ENCODE measurements around the gene LHPP.

The LHPP gene

DNA sequence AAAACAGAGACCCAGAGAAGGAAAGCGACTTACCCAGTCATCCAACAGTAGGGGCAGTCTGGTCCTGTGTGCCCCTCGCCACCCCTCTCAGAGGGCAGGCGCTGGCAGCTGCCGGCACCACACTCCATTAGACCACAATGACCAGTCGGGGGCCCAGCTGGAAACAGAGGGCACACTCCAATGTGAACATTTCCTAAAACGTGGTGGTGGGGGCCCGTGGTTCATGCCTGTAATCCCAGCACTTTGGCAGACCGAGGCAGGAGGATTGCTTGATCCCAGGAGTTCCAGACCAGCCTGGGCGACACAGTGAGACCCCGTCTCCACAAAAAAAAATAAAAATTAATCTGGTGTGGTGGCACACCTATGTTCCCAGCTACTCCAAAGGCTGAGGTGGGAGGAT lies 42.0 kb upstream of the LHPP start:
- Histone ChIP-seq H3K4me3 (ENCODE audit: control insufficient read depth in 1 of 7, extremely low read depth in 1 of 7, insufficient read depth in 4 of 7, low read depth in 2 of 7, low read length in 6 of 7) (peak overlapping the region in 1 of 7 experiments; percentile 74), H3K27me3 (replicated peaks in 2 of 5; ENCODE audit: control insufficient read depth in 4 of 5, insufficient read depth in 5 of 5, low read length in 4 of 5) (peaks cover 0 to 28% (median 9%) of the 10 kb centered on the region in 5 experiments), H3K36me3 (ENCODE audit: control insufficient read depth in 4 of 4, insufficient read depth in 4 of 4, low read length in 3 of 4) (no peaks in the 10 kb centered on the region), H3K27ac (ENCODE audit: insufficient read depth in 1 of 2, low read depth in 1 of 2, low read length in 2 of 2, poor library complexity in 1 of 2, severe bottlenecking in 2 of 2) (no peak overlapping the region), H3K9me3 (ENCODE audit: control extremely low read depth in 1 of 5, control insufficient read depth in 4 of 5, insufficient read depth in 2 of 5, low read depth in 1 of 5, low read length in 4 of 5) (no peaks in the 10 kb centered on the region), H3K4me1 (ENCODE audit: control extremely low read depth in 1 of 4, control insufficient read depth in 4 of 4, insufficient read depth in 4 of 4, low read length in 3 of 4) (peaks cover 0 to 16% (median 12%) of the 10 kb centered on the region in 4 experiments)
- DNase-seq, result no peak
- 94% methylated on average over 9 of the region's 10 CpGs for WGBS (ENCODE audit: insufficient coverage)
- CTCF ChIA-PET, result no interaction called here
- POLR2A ChIA-PET, result no interaction called here

DNA sequence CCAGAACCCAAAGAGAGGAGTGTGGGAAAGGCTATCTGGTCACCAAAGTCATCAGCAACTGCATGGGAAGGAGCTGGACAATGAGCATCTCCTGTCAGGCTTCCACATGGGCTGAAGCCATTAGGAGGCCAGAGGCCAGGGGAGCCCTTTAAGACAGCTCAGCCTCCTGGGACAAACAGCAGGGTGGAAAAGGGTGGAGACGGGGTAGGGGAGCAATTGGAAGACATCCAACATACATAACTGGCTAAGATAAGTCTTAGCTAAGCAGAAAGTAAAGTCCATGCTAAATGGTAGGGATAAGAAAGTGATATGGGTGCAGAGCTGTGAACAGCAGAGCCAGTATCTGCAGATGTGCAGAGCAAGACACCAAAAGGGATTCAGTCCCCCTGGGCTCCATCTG lies 41.4 kb upstream of the LHPP start:
- H3K27me3 ChIP-seq (replicated peaks in 2 of 5; ENCODE audit: control insufficient read depth in 4 of 5, insufficient read depth in 5 of 5, low read length in 4 of 5), result peaks cover 0 to 28% (median 9%) of the 10 kb centered on the region in 5 experiments
- no peak overlapping the region for H3K4me3 ChIP-seq (ENCODE audit: control insufficient read depth in 1 of 7, extremely low read depth in 1 of 7, insufficient read depth in 4 of 7, low read depth in 2 of 7, low read length in 6 of 7)
- H3K27ac ChIP-seq (ENCODE audit: insufficient read depth in 1 of 2, low read depth in 1 of 2, low read length in 2 of 2, poor library complexity in 1 of 2, severe bottlenecking in 2 of 2), result no peak overlapping the region
- peaks cover 0 to 16% (median 12%) of the 10 kb centered on the region in 4 experiments for H3K4me1 ChIP-seq (ENCODE audit: control extremely low read depth in 1 of 4, control insufficient read depth in 4 of 4, insufficient read depth in 4 of 4, low read length in 3 of 4)
- H3K36me3 ChIP-seq (ENCODE audit: control insufficient read depth in 4 of 4, insufficient read depth in 4 of 4, low read length in 3 of 4), result no peaks in the 10 kb centered on the region
- peak in 1 of 3 donors; percentile 8 for DNase-seq
- H3K9me3 ChIP-seq (ENCODE audit: control extremely low read depth in 1 of 5, control insufficient read depth in 4 of 5, insufficient read depth in 2 of 5, low read depth in 1 of 5, low read length in 4 of 5), result no peaks in the 10 kb centered on the region
- WGBS (ENCODE audit: insufficient coverage), result no CpG with 5 or more reads among the region's 1 CpG
- POLR2A ChIA-PET, result no interaction called here
- CTCF ChIA-PET, result interaction anchor here (0.9 kb wide), 1 partner anchor 384 kb away, joined by 3 read pairs; no protein-coding TSS in a partner anchor

DNA sequence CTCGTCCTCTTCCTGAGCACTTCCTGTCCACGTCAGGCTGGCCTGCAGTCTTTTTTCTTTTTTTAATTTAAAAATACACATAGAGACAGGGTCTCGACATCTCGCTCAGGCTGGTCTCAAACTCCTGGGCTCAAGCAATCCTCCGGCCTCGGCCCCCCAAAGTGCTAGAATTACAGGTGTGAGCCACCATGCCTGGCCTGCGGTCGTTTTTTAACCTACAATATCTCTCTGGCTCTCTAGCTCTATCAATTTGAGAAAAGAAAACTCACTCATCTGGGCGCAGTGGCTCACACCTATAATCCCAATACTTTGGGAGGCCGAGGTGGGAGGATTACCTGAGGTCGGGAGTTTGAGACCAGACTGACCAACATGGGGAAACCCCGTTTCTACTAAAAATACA lies 38.9 kb upstream of the LHPP start:
- Histone ChIP-seq H3K9me3 (ENCODE audit: control extremely low read depth in 1 of 5, control insufficient read depth in 4 of 5, insufficient read depth in 2 of 5, low read depth in 1 of 5, low read length in 4 of 5) (no peaks in the 10 kb centered on the region), H3K27ac (ENCODE audit: insufficient read depth in 1 of 2, low read depth in 1 of 2, low read length in 2 of 2, poor library complexity in 1 of 2, severe bottlenecking in 2 of 2) (no peak overlapping the region), H3K4me1 (ENCODE audit: control extremely low read depth in 1 of 4, control insufficient read depth in 4 of 4, insufficient read depth in 4 of 4, low read length in 3 of 4) (peaks cover 0 to 12% (median 9%) of the 10 kb centered on the region in 4 experiments), H3K36me3 (ENCODE audit: control insufficient read depth in 4 of 4, insufficient read depth in 4 of 4, low read length in 3 of 4) (no peaks in the 10 kb centered on the region), H3K27me3 (replicated peaks in 2 of 5; ENCODE audit: control insufficient read depth in 4 of 5, insufficient read depth in 5 of 5, low read length in 4 of 5) (peaks cover 0 to 33% (median 9%) of the 10 kb centered on the region in 5 experiments), H3K4me3 (ENCODE audit: control insufficient read depth in 1 of 7, extremely low read depth in 1 of 7, insufficient read depth in 4 of 7, low read depth in 2 of 7, low read length in 6 of 7) (no peak overlapping the region)
- DNase-seq, result no peak
- CTCF ChIA-PET, result no interaction called here
- POLR2A ChIA-PET, result interaction anchor here (0.5 kb wide), 1 partner anchor 399 kb away, joined by 5 read pairs; no protein-coding TSS in a partner anchor
- WGBS (ENCODE audit: insufficient coverage), result 83% methylated on average over 10 of the region's 12 CpGs

DNA sequence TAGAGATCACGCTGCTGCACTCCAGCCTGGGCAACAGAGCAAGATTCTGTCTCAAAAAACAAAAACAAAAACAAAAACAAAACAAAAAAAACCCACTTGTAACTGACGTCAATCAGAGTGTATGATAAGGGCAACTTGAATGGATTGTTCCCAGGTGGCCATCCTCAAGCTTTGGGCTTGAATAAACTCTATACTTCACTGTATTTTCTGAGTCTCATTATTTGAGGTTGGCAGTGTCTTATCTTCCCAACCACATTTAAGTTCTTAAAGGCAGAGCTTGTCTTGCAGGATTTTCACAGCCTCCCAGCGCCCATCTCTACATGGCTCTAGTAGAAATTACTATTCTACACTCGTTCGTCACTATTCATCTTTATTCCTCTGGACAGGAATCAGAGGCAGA lies 37.8 kb upstream of the LHPP start:
- Histone ChIP-seq H3K9me3 (ENCODE audit: control extremely low read depth in 1 of 5, control insufficient read depth in 4 of 5, insufficient read depth in 2 of 5, low read depth in 1 of 5, low read length in 4 of 5) (no peaks in the 10 kb centered on the region), H3K36me3 (ENCODE audit: control insufficient read depth in 4 of 4, insufficient read depth in 4 of 4, low read length in 3 of 4) (no peaks in the 10 kb centered on the region), H3K4me1 (ENCODE audit: control extremely low read depth in 1 of 4, control insufficient read depth in 4 of 4, insufficient read depth in 4 of 4, low read length in 3 of 4) (peaks cover 0 to 8% (median 6%) of the 10 kb centered on the region in 4 experiments), H3K27ac (ENCODE audit: insufficient read depth in 1 of 2, low read depth in 1 of 2, low read length in 2 of 2, poor library complexity in 1 of 2, severe bottlenecking in 2 of 2) (no peak overlapping the region), H3K27me3 (replicated peaks in 2 of 5; ENCODE audit: control insufficient read depth in 4 of 5, insufficient read depth in 5 of 5, low read length in 4 of 5) (peaks cover 0 to 35% (median 9%) of the 10 kb centered on the region in 5 experiments), H3K4me3 (ENCODE audit: control insufficient read depth in 1 of 7, extremely low read depth in 1 of 7, insufficient read depth in 4 of 7, low read depth in 2 of 7, low read length in 6 of 7) (no peak overlapping the region)
- POLR2A ChIA-PET, result interaction anchor here (0.6 kb wide), 1 partner anchor 368 kb away, joined by 4 read pairs; no protein-coding TSS in a partner anchor
- 100% methylated on average over 3 of the region's 5 CpGs for WGBS (ENCODE audit: insufficient coverage)
- CTCF ChIA-PET, result interaction anchor here (1.1 kb wide), 1 partner anchor 10 kb away, joined by 3 read pairs; no protein-coding TSS in a partner anchor
- peak; percentile 19 to 55 (median 40) for DNase-seq

DNA sequence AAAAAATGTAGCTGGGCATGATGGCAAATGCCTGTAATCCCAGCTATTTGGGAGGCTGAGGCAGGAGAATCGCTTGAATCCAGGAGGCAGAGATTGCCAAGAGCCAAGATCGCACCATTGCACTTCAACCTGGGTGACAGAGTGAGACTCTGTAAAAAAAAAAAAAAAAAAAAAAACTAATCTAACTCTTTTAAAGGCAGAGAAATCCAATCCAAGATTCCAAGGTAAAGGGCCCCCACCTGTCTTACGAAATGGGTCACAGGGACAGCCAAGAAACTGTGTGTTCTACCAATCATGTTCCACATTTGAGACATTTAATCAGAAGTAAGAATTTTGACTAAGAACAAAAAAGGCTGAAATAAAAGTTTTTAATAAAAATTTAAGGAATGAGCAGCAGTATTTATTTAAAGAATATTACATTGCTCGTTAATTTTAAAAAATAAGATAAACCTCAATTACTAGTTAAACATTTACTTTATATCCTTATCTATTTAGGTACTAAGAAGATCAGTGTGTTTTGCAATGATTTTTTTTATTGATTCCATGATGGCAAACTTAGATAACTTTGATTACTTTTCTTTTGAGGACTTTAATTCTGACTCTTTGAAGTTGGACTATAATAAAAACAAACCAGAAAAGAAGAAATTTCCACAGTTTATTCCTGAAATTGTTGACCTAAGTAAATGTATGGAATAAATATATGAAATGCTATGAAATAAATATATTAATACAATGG lies 36.2 kb upstream of the LHPP start:
- ChIA-PET CTCF (no interaction called here), POLR2A (no interaction called here)
- Histone ChIP-seq H3K4me1 (ENCODE audit: control extremely low read depth in 1 of 4, control insufficient read depth in 4 of 4, insufficient read depth in 4 of 4, low read length in 3 of 4) (no peaks in the 10 kb centered on the region), H3K9me3 (ENCODE audit: control extremely low read depth in 1 of 5, control insufficient read depth in 4 of 5, insufficient read depth in 2 of 5, low read depth in 1 of 5, low read length in 4 of 5) (no peaks in the 10 kb centered on the region), H3K4me3 (ENCODE audit: control insufficient read depth in 1 of 7, extremely low read depth in 1 of 7, insufficient read depth in 4 of 7, low read depth in 2 of 7, low read length in 6 of 7) (no peak overlapping the region), H3K36me3 (ENCODE audit: control insufficient read depth in 4 of 4, insufficient read depth in 4 of 4, low read length in 3 of 4) (no peaks in the 10 kb centered on the region), H3K27ac (ENCODE audit: insufficient read depth in 1 of 2, low read depth in 1 of 2, low read length in 2 of 2, poor library complexity in 1 of 2, severe bottlenecking in 2 of 2) (no peak overlapping the region), H3K27me3 (replicated peaks in 2 of 5; ENCODE audit: control insufficient read depth in 4 of 5, insufficient read depth in 5 of 5, low read length in 4 of 5) (peaks cover 0 to 27% (median 7%) of the 10 kb centered on the region in 5 experiments)
- DNase-seq, result no peak
- WGBS (ENCODE audit: insufficient coverage), result 100% methylated on average over 2 of the region's 4 CpGs

DNA sequence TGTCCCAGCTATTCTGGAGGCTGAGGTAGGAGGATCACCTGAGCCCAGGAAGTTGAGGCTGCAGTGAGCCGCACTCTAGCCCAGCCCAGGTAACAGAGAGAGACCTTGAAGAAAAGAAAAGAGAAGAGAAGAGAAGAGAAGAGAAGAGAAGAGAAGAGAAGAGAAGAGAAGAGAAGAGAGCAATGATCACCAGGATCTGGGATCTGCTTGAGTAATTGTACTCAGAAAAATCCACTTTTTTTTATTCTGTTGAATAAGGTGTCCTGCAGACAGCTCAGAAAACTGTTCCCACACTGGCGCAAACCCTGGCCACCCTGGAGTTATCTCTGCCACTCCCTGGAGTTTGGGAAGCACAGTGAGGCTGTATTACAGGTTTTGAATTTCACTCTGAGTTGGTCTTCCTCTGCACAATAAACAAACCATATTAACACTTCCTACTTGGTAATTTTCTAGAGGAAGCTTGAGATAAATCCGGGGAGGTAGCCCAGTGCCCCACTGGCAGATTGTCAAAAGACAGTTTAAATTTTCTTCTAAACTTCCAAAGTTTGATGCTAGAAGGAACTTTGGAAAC lies 33.3 kb upstream of the LHPP start:
- CTCF ChIA-PET, result interaction anchor here (0.6 kb wide), 1 partner anchor 32 kb away, joined by 4 read pairs; no protein-coding TSS in a partner anchor
- H3K4me1 ChIP-seq (ENCODE audit: control extremely low read depth in 1 of 4, control insufficient read depth in 4 of 4, insufficient read depth in 4 of 4, low read length in 3 of 4), result no peaks in the 10 kb centered on the region
- POLR2A ChIA-PET, result no interaction called here
- H3K4me3 ChIP-seq (ENCODE audit: control insufficient read depth in 1 of 7, extremely low read depth in 1 of 7, insufficient read depth in 4 of 7, low read depth in 2 of 7, low read length in 6 of 7), result no peak overlapping the region
- peaks cover 0 to 15% (median 4%) of the 10 kb centered on the region in 5 experiments for H3K27me3 ChIP-seq (replicated peaks in 2 of 5; ENCODE audit: control insufficient read depth in 4 of 5, insufficient read depth in 5 of 5, low read length in 4 of 5)
- no peaks in the 10 kb centered on the region for H3K9me3 ChIP-seq (ENCODE audit: control extremely low read depth in 1 of 5, control insufficient read depth in 4 of 5, insufficient read depth in 2 of 5, low read depth in 1 of 5, low read length in 4 of 5)
- 50% methylated on average over 2 of the region's 3 CpGs for WGBS (ENCODE audit: insufficient coverage)
- no peak overlapping the region for H3K27ac ChIP-seq (ENCODE audit: insufficient read depth in 1 of 2, low read depth in 1 of 2, low read length in 2 of 2, poor library complexity in 1 of 2, severe bottlenecking in 2 of 2)
- no peaks in the 10 kb centered on the region for H3K36me3 ChIP-seq (ENCODE audit: control insufficient read depth in 4 of 4, insufficient read depth in 4 of 4, low read length in 3 of 4)
- no peak for DNase-seq

DNA sequence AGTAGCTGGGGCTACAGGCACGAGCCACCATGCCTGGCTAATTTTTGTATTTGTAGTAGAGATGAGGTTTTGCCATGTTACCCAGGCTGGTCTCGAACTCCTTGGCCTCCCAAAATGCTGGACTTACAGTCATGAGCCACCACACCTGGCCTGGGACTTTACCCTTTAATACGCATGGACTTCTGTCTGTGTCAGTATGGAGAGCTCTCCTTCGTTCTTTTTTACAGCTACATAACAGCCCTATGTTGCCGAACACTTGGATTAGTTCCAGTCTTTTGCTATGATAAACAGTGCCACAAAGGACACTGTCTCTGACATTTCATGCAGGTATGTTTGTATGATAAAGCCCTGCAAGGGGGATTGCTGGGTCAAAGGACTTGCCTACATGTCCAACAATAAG lies 32.0 kb upstream of the LHPP start:
- WGBS (ENCODE audit: insufficient coverage), result 100% methylated on average over 3 of the region's 5 CpGs
- POLR2A ChIA-PET, result no interaction called here
- Histone ChIP-seq H3K27me3 (replicated peaks in 2 of 5; ENCODE audit: control insufficient read depth in 4 of 5, insufficient read depth in 5 of 5, low read length in 4 of 5) (peaks cover 0 to 15% (median 4%) of the 10 kb centered on the region in 5 experiments), H3K36me3 (ENCODE audit: control insufficient read depth in 4 of 4, insufficient read depth in 4 of 4, low read length in 3 of 4) (no peaks in the 10 kb centered on the region), H3K27ac (ENCODE audit: insufficient read depth in 1 of 2, low read depth in 1 of 2, low read length in 2 of 2, poor library complexity in 1 of 2, severe bottlenecking in 2 of 2) (no peak overlapping the region), H3K9me3 (ENCODE audit: control extremely low read depth in 1 of 5, control insufficient read depth in 4 of 5, insufficient read depth in 2 of 5, low read depth in 1 of 5, low read length in 4 of 5) (no peaks in the 10 kb centered on the region), H3K4me1 (ENCODE audit: control extremely low read depth in 1 of 4, control insufficient read depth in 4 of 4, insufficient read depth in 4 of 4, low read length in 3 of 4) (no peaks in the 10 kb centered on the region), H3K4me3 (ENCODE audit: control insufficient read depth in 1 of 7, extremely low read depth in 1 of 7, insufficient read depth in 4 of 7, low read depth in 2 of 7, low read length in 6 of 7) (no peak overlapping the region)
- DNase-seq, result no peak
- CTCF ChIA-PET, result no interaction called here
